H54 (cell line): ENCODE data around the gene CPPED1.
"Not testable (repeated sequence)": the region's sequence is repeated elsewhere in the genome, so short reads cannot be mapped to it uniquely, and the experiment has no call there.

Experiments
- DNase-seq: peaks from one replicate; pipeline ENCODE4 v3.0.0; 2011; ENCODE audit warnings: low spot score, mixed read lengths; ENCODE audit not compliant: insufficient read length
- FAIRE-seq: peaks from 3 replicates; lab custom pipeline; 2011; peaks lifted over from hg19 to GRCh38; lab: Jason Lieb, UNC
- POLR2A ChIP-seq: IDR thresholded peaks from 2 replicates; pipeline ENCODE4 v1.6.1; 2011; ENCODE audit warnings: low read depth, mild to moderate bottlenecking, low read length

Gene CPPED1, protein sequence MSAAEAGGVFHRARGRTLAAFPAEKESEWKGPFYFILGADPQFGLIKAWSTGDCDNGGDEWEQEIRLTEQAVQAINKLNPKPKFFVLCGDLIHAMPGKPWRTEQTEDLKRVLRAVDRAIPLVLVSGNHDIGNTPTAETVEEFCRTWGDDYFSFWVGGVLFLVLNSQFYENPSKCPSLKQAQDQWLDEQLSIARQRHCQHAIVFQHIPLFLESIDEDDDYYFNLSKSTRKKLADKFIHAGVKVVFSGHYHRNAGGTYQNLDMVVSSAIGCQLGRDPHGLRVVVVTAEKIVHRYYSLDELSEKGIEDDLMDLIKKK

DNA sequence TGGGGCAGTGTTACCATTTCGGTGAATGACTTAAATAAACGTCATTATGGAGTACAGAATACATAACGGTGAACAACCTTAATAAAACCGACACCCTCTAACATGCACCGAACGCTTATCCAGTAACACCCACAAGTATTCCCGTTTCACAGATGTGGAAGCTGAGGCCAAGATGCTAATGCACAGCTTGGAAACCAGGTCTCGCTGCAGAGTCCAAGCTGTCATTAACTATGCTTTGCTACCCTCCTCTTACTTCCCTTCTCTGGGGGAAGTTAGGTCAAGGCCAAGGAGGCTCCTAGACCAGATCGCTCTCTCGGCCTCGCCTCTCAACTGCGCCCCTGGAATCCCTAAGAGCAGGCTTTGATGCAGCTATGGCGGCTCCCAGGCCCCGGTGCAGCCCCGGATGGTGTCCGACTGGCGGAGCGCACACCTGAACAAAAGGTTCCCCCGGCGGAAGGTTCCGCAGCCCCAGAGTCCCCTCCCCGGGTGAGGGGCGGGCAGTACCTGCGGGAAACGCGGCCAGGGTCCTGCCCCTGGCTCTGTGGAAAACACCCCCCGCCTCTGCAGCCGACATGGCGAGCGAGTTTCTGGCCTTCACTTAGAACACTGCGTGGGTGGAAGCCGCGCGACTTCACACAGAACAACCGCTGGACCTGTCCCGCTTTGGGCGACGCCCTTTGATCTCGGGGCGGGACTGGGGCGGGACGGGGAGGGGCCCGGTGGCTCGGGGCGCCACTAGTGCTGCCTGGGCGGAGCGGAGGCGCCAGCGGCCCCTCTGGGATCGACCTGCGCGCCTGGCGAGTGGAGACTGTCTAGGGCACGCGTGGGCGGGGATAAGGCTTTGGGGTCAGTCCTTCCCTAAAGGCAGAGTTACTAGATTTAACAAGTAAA is at the start of gene CPPED1:
CPPED1 (minus strand) TSS at position 685 of the 891 bp plus-strand sequence; CDS start at position 574, 111 bp downstream.
- FAIRE-seq (no peak), DNase-seq (peak; percentile 81)
- TF ChIP-seq POLR2A: peak; percentile 39; the same call in 1 of the 2 replicates

DNA sequence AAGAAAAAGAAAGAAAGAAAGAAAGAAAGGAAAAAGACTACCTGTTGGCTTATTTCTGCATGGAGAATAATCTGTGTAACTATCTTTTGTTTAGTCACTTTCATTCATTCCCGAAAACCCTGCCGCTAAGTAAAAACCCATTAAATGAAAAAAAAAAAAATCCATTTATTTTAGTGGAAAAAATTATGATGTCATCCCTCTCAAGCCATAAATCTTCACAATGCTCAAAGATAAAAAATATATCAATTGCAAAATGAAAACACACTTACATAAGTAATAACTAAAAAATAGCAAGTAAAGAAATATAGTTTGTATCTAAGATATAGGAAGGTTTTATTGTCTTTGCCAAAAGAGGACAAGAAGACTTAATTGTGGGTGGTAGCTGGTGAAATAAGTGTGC is 46.5 kb upstream of the CPPED1 start:
- DNase-seq (no peak), FAIRE-seq (no peak)
- no peak for TF ChIP-seq POLR2A

DNA sequence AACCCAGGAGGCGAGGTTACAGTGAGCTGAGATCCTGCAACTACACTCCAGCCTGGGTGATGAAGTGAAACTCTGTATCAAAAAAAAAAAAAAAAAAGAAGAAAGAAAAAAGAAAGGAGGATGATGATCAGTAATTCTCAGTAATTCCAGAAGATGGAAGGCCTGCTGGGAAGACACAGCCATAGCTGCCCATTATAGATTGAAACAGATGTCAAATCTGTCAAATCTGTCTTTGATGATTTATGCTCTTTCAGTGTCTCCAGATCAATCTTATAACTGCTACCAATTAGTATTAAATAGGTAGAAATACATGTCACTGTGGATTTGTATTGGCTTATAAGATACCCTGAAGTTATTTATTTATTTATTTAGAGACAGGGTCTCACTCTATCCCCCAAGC is 42.9 kb upstream of the CPPED1 start:
- no peak for TF ChIP-seq POLR2A
- FAIRE-seq (no peak), DNase-seq (no peak)

DNA sequence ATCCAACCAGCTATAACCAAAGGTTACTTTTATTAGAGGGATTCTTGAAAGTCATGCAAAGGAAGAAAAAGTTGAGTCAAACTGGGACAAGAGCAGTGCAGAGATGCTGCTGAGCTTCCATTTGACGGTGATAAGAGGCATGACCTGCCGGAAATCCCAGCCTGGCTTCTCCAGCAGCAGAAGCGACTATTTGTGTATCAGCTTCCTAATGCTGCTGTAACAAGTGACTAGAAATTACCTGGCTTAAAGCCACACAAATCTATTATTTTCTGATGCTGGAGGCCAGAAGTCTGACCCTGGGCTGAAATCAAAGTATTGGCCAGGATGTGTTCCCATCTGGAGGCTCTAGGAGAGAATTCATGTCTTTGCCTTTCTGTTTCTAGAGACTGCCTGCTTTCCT is 41.6 kb upstream of the CPPED1 start:
- no peak for TF ChIP-seq POLR2A
- DNase-seq (no peak), FAIRE-seq (no peak)

DNA sequence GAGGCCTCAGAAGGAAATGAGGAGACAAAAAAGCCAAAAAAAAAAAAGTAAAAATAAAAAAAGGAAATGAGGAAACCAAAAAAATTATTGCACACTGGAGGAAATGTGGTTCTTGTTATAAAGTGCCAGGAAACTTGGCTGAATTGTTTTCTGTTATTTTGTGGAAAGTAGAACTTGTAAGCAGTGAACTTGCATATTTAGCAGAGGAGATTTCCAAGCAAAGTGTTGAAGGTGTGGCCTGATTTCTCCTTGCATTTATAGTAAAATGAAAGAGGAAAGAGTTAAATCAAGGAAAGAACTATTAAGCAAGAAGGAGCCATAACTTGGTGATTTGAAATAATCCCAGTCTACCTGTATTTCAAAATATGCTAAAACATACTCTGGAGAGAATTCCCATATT is 34.1 kb upstream of the CPPED1 start:
- DNase-seq (no peak), FAIRE-seq (no peak)
- no peak for TF ChIP-seq POLR2A

DNA sequence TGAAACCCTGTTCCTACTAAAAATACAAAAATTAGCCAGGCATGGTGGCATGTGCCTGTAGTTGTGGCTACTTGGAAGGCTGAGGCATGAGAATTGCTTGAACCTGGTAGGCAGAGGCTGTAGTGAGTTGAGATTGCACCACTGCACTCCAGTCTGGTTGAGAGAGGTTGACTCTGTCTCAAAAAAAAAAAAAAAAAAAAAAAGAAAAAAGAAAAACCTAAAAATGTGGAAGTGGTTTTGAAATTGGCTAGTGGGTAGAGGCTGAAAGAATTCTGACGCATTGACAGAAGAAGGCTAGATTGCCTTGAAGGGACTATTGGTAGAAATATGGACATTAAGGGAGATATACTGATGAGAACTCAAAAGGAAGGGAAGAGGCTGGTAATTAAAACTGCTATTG is 33.6 kb upstream of the CPPED1 start:
- no peak for FAIRE-seq
- no peak for DNase-seq
- TF ChIP-seq POLR2A: no peak

DNA sequence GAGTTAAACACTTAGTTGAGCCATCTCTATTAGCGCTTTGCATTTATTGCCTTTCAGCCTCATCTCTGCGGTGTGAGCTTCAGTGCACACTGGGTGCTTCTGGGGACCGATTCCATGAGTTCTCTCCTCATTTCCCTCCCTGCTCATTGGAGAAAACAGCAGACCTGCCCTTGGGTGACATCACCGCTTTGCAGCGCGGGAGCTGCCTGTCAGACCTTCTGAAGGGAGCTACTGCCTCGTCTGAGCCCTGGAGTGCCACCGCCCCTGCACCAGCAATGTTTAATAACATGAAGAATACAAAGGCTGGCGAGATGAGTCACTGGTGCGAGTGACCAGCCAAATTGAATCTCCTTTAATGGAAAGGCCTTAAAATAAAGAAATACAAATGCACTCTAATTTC is 30.2 kb upstream of the CPPED1 start:
- DNase-seq (peak; percentile 69), FAIRE-seq (peak; percentile 81)
- TF ChIP-seq POLR2A: no peak

DNA sequence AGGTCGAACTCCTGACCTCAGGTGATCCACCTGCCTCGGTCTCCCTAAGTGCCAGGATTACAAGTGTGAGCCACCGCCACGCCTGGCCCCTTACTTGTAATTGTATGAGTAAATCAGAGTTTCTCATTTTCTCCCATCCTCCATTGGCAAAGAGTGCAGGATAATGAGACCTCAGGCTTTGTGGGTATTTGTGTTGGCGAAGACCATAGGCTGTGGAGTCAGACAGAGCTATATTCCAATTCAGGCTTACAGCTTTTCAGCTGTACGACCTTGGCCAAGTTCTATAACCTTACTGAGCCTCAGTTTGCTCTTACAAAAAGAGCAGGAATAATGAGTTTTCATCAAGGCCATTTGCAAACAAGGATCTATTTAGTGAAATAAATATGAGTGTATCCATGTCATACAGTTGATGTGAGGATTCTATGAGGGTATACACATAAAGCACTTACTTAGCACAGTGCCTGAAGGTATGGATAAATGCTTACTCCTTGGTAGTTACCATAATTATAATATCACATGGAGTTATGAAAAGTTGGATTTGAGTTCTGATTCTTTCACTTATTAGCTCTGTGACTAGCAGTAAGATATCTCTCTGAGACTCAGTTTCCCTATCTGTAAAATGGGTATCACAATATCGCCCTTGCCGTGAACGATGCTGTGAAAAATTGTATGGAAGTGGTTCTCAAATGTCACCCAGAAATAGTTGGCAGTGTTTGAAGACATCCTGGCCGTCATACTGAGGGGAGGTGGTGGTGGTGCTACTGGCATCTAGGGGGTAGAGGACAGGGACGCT is 25.6 kb upstream of the CPPED1 start:
- no peak for DNase-seq
- peak; percentile 58 for FAIRE-seq
- TF ChIP-seq POLR2A: no peak

DNA sequence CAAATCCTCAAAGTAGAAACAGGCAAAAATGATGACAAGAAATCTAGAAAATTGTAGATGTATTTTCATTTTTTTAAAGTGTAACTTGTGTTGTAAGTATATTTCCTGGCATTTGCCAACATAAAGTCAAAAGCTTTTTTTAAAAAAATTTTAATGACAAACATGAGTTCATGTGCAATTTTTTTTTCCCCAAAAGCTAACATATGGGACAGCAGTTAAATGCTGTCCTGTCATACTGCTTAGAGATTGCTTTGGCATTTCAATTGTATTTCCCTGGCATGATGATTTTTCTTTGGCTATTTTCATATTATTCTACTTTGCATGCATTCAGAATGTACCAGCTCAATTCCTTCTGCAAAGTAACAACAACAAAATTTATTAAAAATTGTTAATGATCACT is 24.5 kb upstream of the CPPED1 start:
- FAIRE-seq (no peak), DNase-seq (no peak)
- no peak for TF ChIP-seq POLR2A

DNA sequence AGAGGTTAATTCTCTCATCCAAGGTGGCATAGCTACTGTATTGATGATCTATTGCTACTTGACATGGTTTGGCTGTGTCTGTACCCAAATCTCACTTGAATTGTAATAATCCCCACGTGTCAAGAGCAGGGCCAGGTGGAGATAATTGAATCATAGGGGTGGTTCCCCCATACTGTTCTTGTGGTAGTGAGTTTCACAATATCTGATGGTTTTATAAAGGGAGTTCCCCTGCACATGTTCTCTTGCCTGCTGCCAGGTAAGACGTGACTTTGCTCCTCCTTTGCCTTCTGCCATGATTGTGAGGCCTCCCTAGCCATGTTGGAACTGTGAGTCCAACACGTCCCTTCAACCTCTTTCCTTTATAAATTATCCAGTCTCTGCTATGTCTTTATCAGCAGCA is 22.9 kb upstream of the CPPED1 start:
- DNase-seq: no peak
- no peak for FAIRE-seq
- TF ChIP-seq POLR2A: no peak

DNA sequence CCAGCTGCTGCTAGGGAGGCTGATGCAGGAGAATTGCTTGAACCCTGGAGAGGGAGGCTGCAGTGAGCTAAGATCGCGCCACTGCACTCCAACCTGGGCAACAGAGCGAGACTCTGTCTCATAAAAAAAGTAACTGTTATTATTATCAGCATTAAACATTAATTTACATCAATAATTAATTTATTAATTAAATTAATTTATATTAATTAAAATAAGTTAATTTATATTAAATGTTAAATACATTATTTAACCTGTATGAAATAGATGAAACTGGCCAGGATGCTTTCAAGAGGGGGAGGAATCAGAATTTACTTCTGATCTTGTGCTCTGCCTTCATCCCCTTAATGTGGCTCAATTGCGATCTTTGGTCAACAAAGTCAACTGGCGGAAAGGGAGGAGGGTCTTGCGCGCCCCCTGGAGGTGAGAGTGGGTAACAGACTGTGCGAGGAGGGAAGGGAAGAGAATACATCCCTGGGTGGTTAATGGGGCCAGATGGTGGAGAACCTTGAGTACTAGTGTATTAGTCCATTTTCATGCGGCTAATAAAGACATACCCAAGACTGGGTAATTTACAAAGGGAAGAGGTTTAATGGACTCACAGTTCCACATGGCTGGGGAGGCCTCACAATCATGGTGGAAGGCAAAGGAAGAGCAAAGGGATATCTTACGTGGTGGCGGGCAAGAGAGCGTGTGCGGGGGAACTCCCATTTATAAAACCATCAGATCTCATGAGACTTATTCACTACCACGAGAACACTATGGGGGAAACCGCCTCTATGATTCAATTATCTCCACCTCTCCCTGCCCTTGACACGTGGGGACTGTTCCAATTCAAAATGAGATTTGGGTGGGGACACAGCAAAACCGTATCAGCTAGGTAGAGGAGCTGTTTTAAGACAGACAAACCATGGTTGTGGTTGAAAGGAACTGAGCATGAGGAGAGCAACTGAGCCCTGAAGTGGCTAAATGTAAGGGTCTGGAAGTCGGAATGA is 15.7 kb upstream of the CPPED1 start:
- FAIRE-seq (no peak), DNase-seq (peak; percentile 43)
- TF ChIP-seq POLR2A: no peak

DNA sequence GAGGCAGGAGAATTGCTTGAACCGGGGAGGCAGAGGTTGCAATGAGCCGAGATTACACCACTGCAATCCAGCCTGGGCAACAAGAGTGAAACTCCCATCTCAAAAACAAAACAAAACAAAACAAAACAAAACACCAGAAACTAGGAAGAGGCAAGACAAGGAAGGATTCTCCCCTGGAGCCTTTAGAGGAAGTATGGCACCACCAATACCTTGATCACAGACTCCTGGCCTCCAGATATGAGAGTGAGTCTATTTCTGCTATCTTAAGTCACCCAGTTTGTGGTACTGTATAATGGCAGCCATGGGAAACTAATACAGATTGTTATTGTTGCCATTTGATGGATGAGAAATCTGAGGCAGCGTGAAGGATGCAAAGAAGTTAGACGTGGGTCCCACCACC is 14.6 kb upstream of the CPPED1 start:
- no peak for TF ChIP-seq POLR2A
- FAIRE-seq: no peak
- DNase-seq: no peak

DNA sequence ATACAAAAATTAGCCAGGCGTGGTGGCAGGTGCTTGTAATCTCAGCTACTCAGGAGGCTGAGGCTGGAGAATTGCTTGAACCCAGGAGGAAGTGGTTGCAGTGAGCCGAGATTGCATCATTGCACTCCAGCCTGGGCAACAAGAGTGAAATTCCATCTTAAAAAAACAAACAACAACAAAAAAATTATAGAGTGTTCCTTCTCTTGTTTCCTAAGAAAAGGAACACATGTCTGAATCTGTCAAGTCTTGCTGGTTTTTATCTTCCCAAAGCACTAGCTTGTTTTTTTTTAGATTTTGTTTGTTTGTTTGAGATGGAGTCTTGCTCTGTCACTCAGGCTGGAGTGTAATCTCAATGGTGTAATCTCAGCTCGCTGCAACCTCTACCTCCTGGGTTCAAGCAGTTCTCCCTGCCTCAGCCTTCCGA is 13.1 kb upstream of the CPPED1 start:
- DNase-seq, FAIRE-seq: not testable (repeated sequence)
